Chondrocyte (in vitro differentiated cells): ENCODE measurements around the gene COBL. TPM values are rescaled to one million over a fixed set of nuclear protein-coding genes. Genes with fewer than 3 reads are reported as not detected.
A peak's percentile ranks its signal among the peaks of the same experiment; 100 is the strongest.

Source experiments
- DNase-seq: peaks from one replicate; pipeline ENCODE4 v3.0.0; 2021; ENCODE audit warnings: mixed read lengths, low spot score
- H3K27ac Mint-ChIP-seq: one replicate; pipeline ENCODE4 v1.8.0; 2021; ENCODE audit warnings: mild to moderate bottlenecking, moderate library complexity, mixed read lengths; ENCODE audit not compliant: unreplicated experiment
- H3K27me3 Mint-ChIP-seq: 2 replicates; pipeline ENCODE4 v1.8.0; 2021; ENCODE audit warnings: low read depth, mixed read lengths
- H3K36me3 Mint-ChIP-seq: 2 replicates; pipeline ENCODE4 v1.8.0; 2021; ENCODE audit warnings: low read depth, mixed read lengths
- H3K4me1 Mint-ChIP-seq: 2 replicates; pipeline ENCODE4 v1.8.0; 2021; ENCODE audit warnings: low read depth, mild to moderate bottlenecking, mixed read lengths
- H3K4me3 Mint-ChIP-seq: one replicate; pipeline ENCODE4 v1.8.0; 2021; ENCODE audit warnings: mild to moderate bottlenecking, moderate library complexity, mixed read lengths; ENCODE audit not compliant: unreplicated experiment
- H3K9me3 Mint-ChIP-seq: 2 replicates; pipeline ENCODE4 v1.8.0; 2021; ENCODE audit warnings: low read depth, mixed read lengths
- total RNA-seq: library from RNA; stranded (reverse); gene quantifications from 3 replicates; pipeline ENCODE4 v1.2.1, GENCODE V29; 2021
- TF ChIP-seq, protein P1 (sequence below): fragments of 200-600 bp; sonication (generic); IDR thresholded peaks from 2 replicates; pipeline ENCODE4 v1.5.0; 2021; ENCODE audit warnings: antibody characterized with exemption, mild to moderate bottlenecking, moderate library complexity

COBL gene
- total RNA-seq, 1 donor from 2014 or later, result 0.17 TPM

DNA sequence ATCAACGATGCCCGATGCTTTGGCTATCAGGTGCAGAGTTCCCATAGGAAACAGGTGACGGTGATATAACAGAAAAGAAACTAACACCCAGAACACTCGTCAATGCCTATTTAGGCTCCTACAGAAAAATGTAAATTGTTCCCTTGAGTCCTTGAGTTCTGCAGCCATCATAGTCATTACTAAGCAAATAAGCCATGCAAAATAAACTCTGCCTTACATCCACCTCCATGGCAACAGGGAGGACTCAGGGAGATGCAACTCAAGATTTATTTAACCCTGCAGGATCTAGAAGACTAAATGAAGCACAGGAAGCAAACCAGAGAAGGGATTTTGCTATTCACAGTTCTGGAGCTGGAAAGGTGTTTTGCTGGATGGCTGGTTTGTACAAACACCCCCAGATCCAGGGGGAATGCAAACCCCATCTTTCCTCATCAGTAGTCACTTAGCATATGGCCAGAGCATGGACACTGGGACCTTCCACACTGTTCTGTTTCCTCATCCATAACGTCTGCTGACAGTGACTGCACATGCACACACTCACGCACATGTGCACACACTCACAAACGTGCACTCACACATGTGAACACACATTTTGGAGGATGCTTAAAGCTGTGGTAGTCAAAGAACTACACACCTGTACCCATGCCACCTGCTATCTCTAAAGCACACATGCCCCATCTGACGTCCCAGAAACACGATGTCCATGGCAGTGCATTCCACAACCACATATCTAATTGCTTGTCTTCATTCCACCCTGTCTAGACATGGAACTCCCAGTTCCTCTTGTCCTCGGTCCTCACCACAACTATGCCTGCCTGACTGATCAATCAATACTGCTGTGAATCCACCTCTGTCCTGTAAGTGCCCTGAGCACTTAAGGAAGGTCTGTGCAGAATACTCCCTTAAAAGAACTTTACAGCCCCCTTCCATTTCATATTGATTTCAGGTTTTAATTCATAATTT lies 178.2 kb downstream of the COBL start:
- Mint-ChIP-seq H3K9me3 (no peaks in the 10 kb centered on the region), H3K4me1 (peaks cover 26% of the 10 kb centered on the region), H3K36me3 (no peaks in the 10 kb centered on the region), H3K27ac (no peak overlapping the region), H3K27me3 (peaks cover 6% of the 10 kb centered on the region), H3K4me3 (no peak overlapping the region)
- DNase-seq, result no peak
- TF ChIP-seq, protein P1, sequence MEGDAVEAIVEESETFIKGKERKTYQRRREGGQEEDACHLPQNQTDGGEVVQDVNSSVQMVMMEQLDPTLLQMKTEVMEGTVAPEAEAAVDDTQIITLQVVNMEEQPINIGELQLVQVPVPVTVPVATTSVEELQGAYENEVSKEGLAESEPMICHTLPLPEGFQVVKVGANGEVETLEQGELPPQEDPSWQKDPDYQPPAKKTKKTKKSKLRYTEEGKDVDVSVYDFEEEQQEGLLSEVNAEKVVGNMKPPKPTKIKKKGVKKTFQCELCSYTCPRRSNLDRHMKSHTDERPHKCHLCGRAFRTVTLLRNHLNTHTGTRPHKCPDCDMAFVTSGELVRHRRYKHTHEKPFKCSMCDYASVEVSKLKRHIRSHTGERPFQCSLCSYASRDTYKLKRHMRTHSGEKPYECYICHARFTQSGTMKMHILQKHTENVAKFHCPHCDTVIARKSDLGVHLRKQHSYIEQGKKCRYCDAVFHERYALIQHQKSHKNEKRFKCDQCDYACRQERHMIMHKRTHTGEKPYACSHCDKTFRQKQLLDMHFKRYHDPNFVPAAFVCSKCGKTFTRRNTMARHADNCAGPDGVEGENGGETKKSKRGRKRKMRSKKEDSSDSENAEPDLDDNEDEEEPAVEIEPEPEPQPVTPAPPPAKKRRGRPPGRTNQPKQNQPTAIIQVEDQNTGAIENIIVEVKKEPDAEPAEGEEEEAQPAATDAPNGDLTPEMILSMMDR, result no peak

DNA sequence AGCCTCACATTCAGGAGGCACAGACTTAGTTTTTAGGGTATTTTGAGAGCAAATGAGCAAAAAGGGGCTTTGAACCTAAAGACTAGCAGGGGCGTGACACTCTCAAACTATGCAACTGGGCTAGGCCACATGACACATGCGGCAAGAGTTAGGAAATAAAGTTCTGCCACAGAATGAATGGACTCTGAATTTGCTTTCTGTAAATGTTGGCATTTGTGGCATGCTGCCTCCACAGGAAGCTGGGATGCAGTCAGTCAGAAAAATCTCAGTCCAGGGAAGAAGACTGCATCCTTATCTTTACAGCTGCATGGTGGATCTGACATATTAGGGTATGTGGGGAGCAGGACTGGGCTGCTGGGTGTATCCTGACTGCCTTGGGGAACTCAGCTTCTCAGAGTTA lies 181.0 kb downstream of the COBL start:
- Mint-ChIP-seq H3K27me3 (no peaks in the 10 kb centered on the region), H3K36me3 (no peaks in the 10 kb centered on the region), H3K27ac (peak overlapping the region; percentile 33), H3K4me3 (no peak overlapping the region), H3K4me1 (peaks cover 26% of the 10 kb centered on the region), H3K9me3 (peaks cover 6% of the 10 kb centered on the region)
- TF ChIP-seq, protein P1, result peak; percentile 34
- DNase-seq, result no peak

DNA sequence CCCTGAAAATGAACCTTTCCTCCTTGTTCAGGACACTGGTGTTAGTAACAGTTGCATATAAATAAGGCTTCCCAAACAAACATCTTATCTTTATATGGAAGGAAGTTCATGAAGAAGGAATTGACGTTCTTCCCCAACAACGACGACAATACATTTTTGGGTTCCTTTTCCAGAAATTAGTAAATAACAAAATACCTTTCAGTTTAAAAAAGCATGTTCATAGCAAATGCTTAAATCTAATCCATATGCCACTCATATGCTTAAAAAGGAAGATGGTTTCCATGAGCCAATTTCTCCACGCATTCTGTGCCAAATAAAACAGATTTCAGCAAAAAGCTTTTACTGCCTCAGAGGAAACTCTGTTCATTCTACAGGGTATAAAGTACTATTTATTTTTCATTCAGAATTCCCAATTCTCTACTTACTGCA lies 182.6 kb downstream of the COBL start:
- H3K4me3 Mint-ChIP-seq, result no peak overlapping the region
- peaks cover 6% of the 10 kb centered on the region for H3K9me3 Mint-ChIP-seq
- no peaks in the 10 kb centered on the region for H3K27me3 Mint-ChIP-seq
- H3K4me1 Mint-ChIP-seq, result peaks cover 26% of the 10 kb centered on the region
- no peak for DNase-seq
- peak overlapping the region; percentile 20 for H3K27ac Mint-ChIP-seq
- no peaks in the 10 kb centered on the region for H3K36me3 Mint-ChIP-seq
- TF ChIP-seq, protein P1, result no peak

GRCh38 chr7:51132661-51133060 lies 183.9 kb downstream of the COBL start:
- H3K27me3 Mint-ChIP-seq, result peaks cover 2% of the 10 kb centered on the region
- no peak for DNase-seq
- TF ChIP-seq, protein P1, result no peak
- H3K9me3 Mint-ChIP-seq, result peaks cover 6% of the 10 kb centered on the region
- H3K4me1 Mint-ChIP-seq, result peaks cover 20% of the 10 kb centered on the region
- H3K27ac Mint-ChIP-seq, result no peak overlapping the region
- no peak overlapping the region for H3K4me3 Mint-ChIP-seq
- H3K36me3 Mint-ChIP-seq, result no peaks in the 10 kb centered on the region

GRCh38 chr7:51129527-51130472 lies 186.8 kb downstream of the COBL start:
- Mint-ChIP-seq H3K27ac (no peak overlapping the region), H3K36me3 (no peaks in the 10 kb centered on the region), H3K4me3 (no peak overlapping the region), H3K4me1 (peaks cover 9% of the 10 kb centered on the region), H3K9me3 (peaks cover 6% of the 10 kb centered on the region), H3K27me3 (peaks cover 2% of the 10 kb centered on the region)
- DNase-seq, result no peak
- TF ChIP-seq, protein P1, result no peak
